Esophagus muscularis mucosa (tissue), 3 donors: ENCODE measurements around the gene AUTS2.

Source experiments
- CTCF ChIP-seq, 3 experiments: fragments of 200-600 bp in 2 of 3; fragments of 450-650 bp in 1 of 3; sonication (generic) in 2 of 3; IDR thresholded peaks; one replicate each; pipeline ENCODE4 v1.5.1; 2017 to 2019; ENCODE audit warnings: antibody characterized with exemption in 3 of 3, mild to moderate bottlenecking in 2 of 3, moderate library complexity in 1 of 3
- POLR2AphosphoS5 ChIP-seq, 2 donors: sonication (generic); formaldehyde crosslinking; IDR thresholded peaks; one replicate each; pipeline ENCODE4 v1.6.1; 2017; ENCODE audit warnings: antibody characterized with exemption in 2 of 2

- peak in 1 of 2 donors; percentile 9 for TF ChIP-seq POLR2AphosphoS5 (IDR thresholded peaks at IDR 0.05)
- TF ChIP-seq CTCF (IDR thresholded peaks at IDR 0.05): no peak
These were observed 124.6 kb downstream of the AUTS2 start for GRCh38 chr7:69722843-69723242.
